GM06990 (cell line): ENCODE data around the gene ADCY7.

Experiments
- DNase-seq: peaks from one replicate; pipeline ENCODE4 v3.0.0-alpha.2; 2011; ENCODE audit not compliant: insufficient read length; ENCODE audit errors: extremely low read depth
- H3K27me3 ChIP-seq: replicated peaks from 2 replicates; pipeline ENCODE4 v1.6.0; 2011; ENCODE audit warnings: low read length; ENCODE audit not compliant: control insufficient read depth, insufficient read depth
- H3K36me3 ChIP-seq: 2 replicates; pipeline ENCODE4 v1.5.1; 2011; ENCODE audit warnings: low read length; ENCODE audit not compliant: control insufficient read depth, insufficient read depth
- H3K4me3 ChIP-seq: replicated peaks from 2 replicates; pipeline ENCODE4 v1.5.1; 2011; ENCODE audit warnings: low read depth, mild to moderate bottlenecking, control low read depth, low read length
- CTCF ChIP-seq: IDR thresholded peaks from 2 replicates; pipeline ENCODE4 v1.5.1; 2011; ENCODE audit warnings: low read length, control low read depth, mild to moderate bottlenecking, inconsistent platforms; ENCODE audit not compliant: insufficient read depth, poor library complexity, severe bottlenecking

ADCY7 gene

GRCh38 chr16:50354082-50354481 is 87.7 kb downstream of the ADCY7 start:
- no peak overlapping the region for H3K4me3 ChIP-seq
- no peak for TF ChIP-seq CTCF
- no peaks in the 10 kb centered on the region; the same call in none of the 2 replicates for H3K36me3 ChIP-seq
- no peaks in the 10 kb centered on the region for H3K27me3 ChIP-seq
- no peak for DNase-seq

- H3K36me3 ChIP-seq, result no peaks in the 10 kb centered on the region; the same call in none of the 2 replicates
Observed at GRCh38 chr16:50354629-50355456, 88.5 kb downstream of the ADCY7 start.

GRCh38 chr16:50359626-50360025 is 93.3 kb downstream of the ADCY7 start:
- Histone ChIP-seq H3K4me3 (no peak overlapping the region), H3K36me3 (peaks cover 7% of the 10 kb centered on the region), H3K27me3 (no peaks in the 10 kb centered on the region)
- DNase-seq, result no peak
- TF ChIP-seq CTCF, result no peak

More at GRCh38 chr16:50354629-50355456, 88.5 kb downstream of the ADCY7 start:
- Histone ChIP-seq H3K4me3 (no peak overlapping the region), H3K27me3 (no peaks in the 10 kb centered on the region)
- peak; percentile 47 for TF ChIP-seq CTCF
- DNase-seq, result no peak

- no peaks in the 10 kb centered on the region for H3K27me3 ChIP-seq
- no peak overlapping the region for H3K4me3 ChIP-seq
- peaks cover 7% of the 10 kb centered on the region for H3K36me3 ChIP-seq
- DNase-seq, result no peak
- no peak for TF ChIP-seq CTCF
Observed at GRCh38 chr16:50360033-50360778, 93.9 kb downstream of the ADCY7 start.

GRCh38 chr16:50360779-50361178 is 94.4 kb downstream of the ADCY7 start:
- no peak for TF ChIP-seq CTCF
- Histone ChIP-seq H3K27me3 (no peaks in the 10 kb centered on the region), H3K36me3 (peaks cover 7% of the 10 kb centered on the region), H3K4me3 (no peak overlapping the region)
- DNase-seq, result no peak
